ENCODE data around the gene GRAP2. TPM values are rescaled to one million over a fixed set of nuclear protein-coding genes. Genes with fewer than 3 reads are reported as not detected.

The GRAP2 gene
- total and polyA plus RNA-seq, 7 experiments from 2014 or later, result 55.2 to 156 (median 128) TPM

GRCh38 chr22:39908737-39909136 lies 7.9 kb downstream of the GRAP2 start:
- Mint-ChIP-seq H3K27ac (peak overlapping the region in 6 of 9 donors; percentile 86 to 98 (median 92)), H3K36me3 (peaks cover 4 to 45% (median 34%) of the 10 kb centered on the region in 5 donors), H3K9me3 (peaks cover 0 to 3% (median 0%) of the 10 kb centered on the region in 11 donors), H3K4me3 (peak overlapping the region in 9 of 10 donors; percentile 93 to 99 (median 97)), H3K27me3 (no peaks in the 10 kb centered on the region), H3K4me1 (peaks cover 62 to 88% (median 76%) of the 10 kb centered on the region in 7 donors)
- DNase-seq, result peak in 1 of 9 donors; percentile 50
- peak; percentile 45 for ATAC-seq
- peak overlapping the region; percentile 67 for H3K4me3 ChIP-seq (ENCODE audit: low read length)
- H3K27ac ChIP-seq (ENCODE audit: low read depth, low read length), result peak overlapping the region; percentile 83
- intact Hi-C loops (cut with micrococcal nuclease), result loop anchor here (1.0 to 10.0 kb wide), 2 partner anchors 7 to 266 kb away; partner anchors contain the start of genes GRAP2 (in 1 of the 2) and TNRC6B (in 1 of the 2)
- POLR2A ChIA-PET, result interaction anchor here (0.7 to 17.0 kb wide), 9 partner anchors 7 to 135 kb away, joined by 3 to 350 read pairs (median 5); no protein-coding TSS in a partner anchor
- no peaks in the 10 kb centered on the region for H3K9me3 ChIP-seq (ENCODE audit: control insufficient read depth in 2 of 3, low read length in 3 of 3)
- H3K27me3 ChIP-seq (ENCODE audit: control insufficient read depth in 2 of 2, insufficient read depth in 2 of 2, low read length in 2 of 2), result no peaks in the 10 kb centered on the region
- H3K4me1 ChIP-seq (ENCODE audit: control insufficient read depth in 2 of 2, insufficient read depth in 2 of 2, low read length in 2 of 2), result peaks cover 53 to 65% of the 10 kb centered on the region in 2 donors
- CTCF ChIA-PET, result interaction anchor here (0.9 to 2.2 kb wide), 4 partner anchors 9 to 31 kb away, joined by 3 to 12 read pairs (median 4); no protein-coding TSS in a partner anchor
- H3K36me3 ChIP-seq (ENCODE audit: control insufficient read depth in 2 of 3, insufficient read depth in 3 of 3, low read length in 3 of 3), result no peaks in the 10 kb centered on the region

GRCh38 chr22:39910876-39911613 lies 10.2 kb downstream of the GRAP2 start:
- H3K27ac ChIP-seq (ENCODE audit: low read depth, low read length), result peak overlapping the region; percentile 83
- H3K27me3 ChIP-seq (ENCODE audit: control insufficient read depth in 2 of 2, insufficient read depth in 2 of 2, low read length in 2 of 2), result no peaks in the 10 kb centered on the region
- Mint-ChIP-seq H3K4me3 (peak overlapping the region in 9 of 10 donors; percentile 81 to 99 (median 97)), H3K36me3 (peaks cover 4 to 42% (median 21%) of the 10 kb centered on the region in 5 donors), H3K27me3 (no peaks in the 10 kb centered on the region), H3K4me1 (peaks cover 62 to 93% (median 86%) of the 10 kb centered on the region in 7 donors), H3K9me3 (peaks cover 0 to 3% (median 0%) of the 10 kb centered on the region in 11 donors), H3K27ac (peak overlapping the region in 6 of 9 donors; percentile 85 to 93 (median 90))
- CTCF ChIA-PET, result interaction anchor here (0.6 to 3.1 kb wide), 7 partner anchors 11 to 290 kb away, joined by 3 to 17 read pairs (median 3); no protein-coding TSS in a partner anchor
- POLR2A ChIA-PET, result interaction anchor here (0.7 to 17.0 kb wide), 10 partner anchors 8 to 241 kb away, joined by 3 to 350 read pairs (median 4); no protein-coding TSS in a partner anchor
- peak in 1 of 9 donors; percentile 42 for DNase-seq
- H3K9me3 ChIP-seq (ENCODE audit: control insufficient read depth in 2 of 3, low read length in 3 of 3), result no peaks in the 10 kb centered on the region
- H3K4me1 ChIP-seq (ENCODE audit: control insufficient read depth in 2 of 2, insufficient read depth in 2 of 2, low read length in 2 of 2), result peaks cover 64 to 84% of the 10 kb centered on the region in 2 donors
- H3K4me3 ChIP-seq (ENCODE audit: low read length), result peak overlapping the region; percentile 18
- H3K36me3 ChIP-seq (ENCODE audit: control insufficient read depth in 2 of 3, insufficient read depth in 3 of 3, low read length in 3 of 3), result no peaks in the 10 kb centered on the region
- intact Hi-C loops (cut with micrococcal nuclease), result loop anchor here (1.0 to 2.0 kb wide), 5 partner anchors 9 to 20 kb away; partner anchors contain the start of gene GRAP2 (in 1 of the 2)
- ATAC-seq, result no peak

- Mint-ChIP-seq H3K4me1 (peaks cover 68 to 100% (median 96%) of the 10 kb centered on the region in 7 donors), H3K36me3 (peaks cover 4 to 47% (median 25%) of the 10 kb centered on the region in 5 donors), H3K27ac (peak overlapping the region in 6 of 9 donors; percentile 40 to 93 (median 90)), H3K9me3 (peaks cover 0 to 3% (median 0%) of the 10 kb centered on the region in 11 donors), H3K4me3 (peak overlapping the region in 9 of 10 donors; percentile 56 to 99 (median 95)), H3K27me3 (no peaks in the 10 kb centered on the region)
- H3K9me3 ChIP-seq (ENCODE audit: control insufficient read depth in 2 of 3, low read length in 3 of 3), result no peaks in the 10 kb centered on the region
- POLR2A ChIA-PET, result interaction anchor here (1.0 to 17.0 kb wide), 5 partner anchors 7 to 20 kb away, joined by 3 to 350 read pairs (median 64); no protein-coding TSS in a partner anchor
- intact Hi-C loops (cut with micrococcal nuclease), result no loop called here
- no peaks in the 10 kb centered on the region for H3K27me3 ChIP-seq (ENCODE audit: control insufficient read depth in 2 of 2, insufficient read depth in 2 of 2, low read length in 2 of 2)
- no peaks in the 10 kb centered on the region for H3K36me3 ChIP-seq (ENCODE audit: control insufficient read depth in 2 of 3, insufficient read depth in 3 of 3, low read length in 3 of 3)
- DNase-seq (no peak), ATAC-seq (no peak)
- CTCF ChIA-PET, result interaction anchor here (0.8 kb wide), 1 partner anchor 22 kb away, joined by 3 read pairs; no protein-coding TSS in a partner anchor
- H3K4me1 ChIP-seq (ENCODE audit: control insufficient read depth in 2 of 2, insufficient read depth in 2 of 2, low read length in 2 of 2), result peaks cover 78 to 93% of the 10 kb centered on the region in 2 donors
- H3K4me3 ChIP-seq (ENCODE audit: low read length), result peak overlapping the region; percentile 13
- H3K27ac ChIP-seq (ENCODE audit: low read depth, low read length), result peak overlapping the region; percentile 83
These were observed 12.4 kb downstream of the GRAP2 start for GRCh38 chr22:39913321-39913720.

- intact Hi-C loops (cut with micrococcal nuclease), result no loop called here
- no peak for DNase-seq
- peaks cover 78 to 93% of the 10 kb centered on the region in 2 donors for H3K4me1 ChIP-seq (ENCODE audit: control insufficient read depth in 2 of 2, insufficient read depth in 2 of 2, low read length in 2 of 2)
- ChIA-PET POLR2A (interaction anchor here (0.7 to 17.0 kb wide), 9 partner anchors 8 to 118 kb away, joined by 3 to 350 read pairs (median 4); partner anchors contain the start of gene GRAP2), CTCF (interaction anchor here (1.0 kb wide), 2 partner anchors 8 to 9 kb away, joined by 3 read pairs; no protein-coding TSS in a partner anchor)
- ATAC-seq, result no peak
- Mint-ChIP-seq H3K4me3 (peak overlapping the region in 9 of 10 donors; percentile 56 to 99 (median 95)), H3K36me3 (peaks cover 4 to 44% (median 22%) of the 10 kb centered on the region in 5 donors), H3K27me3 (no peaks in the 10 kb centered on the region), H3K27ac (peak overlapping the region in 6 of 9 donors; percentile 31 to 93 (median 90)), H3K9me3 (peaks cover 0 to 3% (median 0%) of the 10 kb centered on the region in 11 donors), H3K4me1 (peaks cover 67 to 100% (median 96%) of the 10 kb centered on the region in 7 donors)
- peak overlapping the region; percentile 13 for H3K4me3 ChIP-seq (ENCODE audit: low read length)
- H3K27me3 ChIP-seq (ENCODE audit: control insufficient read depth in 2 of 2, insufficient read depth in 2 of 2, low read length in 2 of 2), result no peaks in the 10 kb centered on the region
- H3K36me3 ChIP-seq (ENCODE audit: control insufficient read depth in 2 of 3, insufficient read depth in 3 of 3, low read length in 3 of 3), result no peaks in the 10 kb centered on the region
- H3K9me3 ChIP-seq (ENCODE audit: control insufficient read depth in 2 of 3, low read length in 3 of 3), result no peaks in the 10 kb centered on the region
- H3K27ac ChIP-seq (ENCODE audit: low read depth, low read length), result peak overlapping the region; percentile 83
These were observed 13.0 kb downstream of the GRAP2 start for GRCh38 chr22:39913886-39914285.

GRCh38 chr22:39914584-39914983 lies 13.7 kb downstream of the GRAP2 start:
- Mint-ChIP-seq H3K36me3 (peaks cover 4 to 42% (median 20%) of the 10 kb centered on the region in 5 donors), H3K4me1 (peaks cover 66 to 99% (median 95%) of the 10 kb centered on the region in 7 donors), H3K27ac (peak overlapping the region in 6 of 9 donors; percentile 44 to 93 (median 90)), H3K27me3 (no peaks in the 10 kb centered on the region), H3K9me3 (peaks cover 0 to 3% (median 0%) of the 10 kb centered on the region in 11 donors), H3K4me3 (peak overlapping the region in 9 of 10 donors; percentile 36 to 97 (median 81))
- H3K4me3 ChIP-seq (ENCODE audit: low read length), result peak overlapping the region; percentile 6
- H3K36me3 ChIP-seq (ENCODE audit: control insufficient read depth in 2 of 3, insufficient read depth in 3 of 3, low read length in 3 of 3), result no peaks in the 10 kb centered on the region
- no peaks in the 10 kb centered on the region for H3K27me3 ChIP-seq (ENCODE audit: control insufficient read depth in 2 of 2, insufficient read depth in 2 of 2, low read length in 2 of 2)
- intact Hi-C loops (cut with micrococcal nuclease), result no loop called here
- H3K27ac ChIP-seq (ENCODE audit: low read depth, low read length), result peak overlapping the region; percentile 83
- peaks cover 78 to 91% of the 10 kb centered on the region in 2 donors for H3K4me1 ChIP-seq (ENCODE audit: control insufficient read depth in 2 of 2, insufficient read depth in 2 of 2, low read length in 2 of 2)
- ChIA-PET CTCF (interaction anchor here (1.0 kb wide), 2 partner anchors 9 to 10 kb away, joined by 3 read pairs; no protein-coding TSS in a partner anchor), POLR2A (interaction anchor here (0.5 to 17.0 kb wide), 13 partner anchors 8 to 496 kb away, joined by 3 to 350 read pairs (median 4); partner anchors contain the start of gene GRAP2)
- no peaks in the 10 kb centered on the region for H3K9me3 ChIP-seq (ENCODE audit: control insufficient read depth in 2 of 3, low read length in 3 of 3)
- no peak for ATAC-seq
- DNase-seq, result no peak

- H3K4me3 Mint-ChIP-seq, result peak overlapping the region in 9 of 10 donors; percentile 39 to 97 (median 79)
- H3K9me3 ChIP-seq (ENCODE audit: control insufficient read depth in 2 of 3, low read length in 3 of 3), result no peaks in the 10 kb centered on the region
- no peaks in the 10 kb centered on the region for H3K36me3 ChIP-seq (ENCODE audit: control insufficient read depth in 2 of 3, insufficient read depth in 3 of 3, low read length in 3 of 3)
- intact Hi-C loops (cut with micrococcal nuclease), result no loop called here
- DNase-seq (no peak), ATAC-seq (no peak)
- peaks cover 4 to 43% (median 17%) of the 10 kb centered on the region in 5 donors for H3K36me3 Mint-ChIP-seq
- no peaks in the 10 kb centered on the region for H3K27me3 ChIP-seq (ENCODE audit: control insufficient read depth in 2 of 2, insufficient read depth in 2 of 2, low read length in 2 of 2)
- POLR2A ChIA-PET, result interaction anchor here (0.6 to 17.0 kb wide), 8 partner anchors 9 to 495 kb away, joined by 3 to 350 read pairs (median 3); partner anchors contain the start of gene GRAP2
- H3K4me1 ChIP-seq (ENCODE audit: control insufficient read depth in 2 of 2, insufficient read depth in 2 of 2, low read length in 2 of 2), result peaks cover 80 to 92% of the 10 kb centered on the region in 2 donors
- CTCF ChIA-PET, result interaction anchor here (2.3 kb wide), 1 partner anchor 11 kb away, joined by 11 read pairs; no protein-coding TSS in a partner anchor
- no peaks in the 10 kb centered on the region for H3K27me3 Mint-ChIP-seq
- H3K4me1 Mint-ChIP-seq, result peaks cover 66 to 99% (median 95%) of the 10 kb centered on the region in 7 donors
- no peaks in the 10 kb centered on the region for H3K9me3 Mint-ChIP-seq
- peak overlapping the region; percentile 6 for H3K4me3 ChIP-seq (ENCODE audit: low read length)
- H3K27ac Mint-ChIP-seq, result peak overlapping the region in 6 of 9 donors; percentile 56 to 98 (median 92)
- peak overlapping the region; percentile 78 for H3K27ac ChIP-seq (ENCODE audit: low read depth, low read length)
These were observed 14.4 kb downstream of the GRAP2 start for GRCh38 chr22:39915295-39915726.

All from naive thymus-derived CD4-positive, alpha-beta T cell (primary cell).